HepG2 (cell line): ENCODE results near the gene CREBBP. TPM values are rescaled to one million over a fixed set of nuclear protein-coding genes. Genes with fewer than 3 reads are reported as not detected.

Experiments
- ATAC-seq: fragments of 200-7000 bp; cut with Tn5 transposase; 3 replicates; pipeline ENCODE4 v1.9.1; 2020; ENCODE audit warnings: mild to moderate bottlenecking, moderate library complexity
- BruUV-seq: library from RNA; stranded (reverse); fragments of 400-500 nt; replicated peaks from 2 replicates; lab custom pipeline; 2021; lab: Mats Ljungman, UMichigan
- CTCF ChIA-PET: fragments of 300-600 bp; formaldehyde crosslinking; extraction: SDS; loops from one replicate; lab custom pipeline; 2021; ENCODE audit warnings: low total read pairs, inconsistent platforms, low intra/inter-chr PET ratio; lab: Yijun Ruan, JAX
- POLR2A ChIA-PET: fragments of 350-600 bp; sonication (Branson Sonifier 250); formaldehyde crosslinking; loops from one replicate; lab custom pipeline; 2020; ENCODE audit warnings: antibody characterized with exemption, inconsistent platforms; lab: Yijun Ruan, JAX
- DNase-seq: peaks from one replicate; pipeline ENCODE4 v3.0.0-alpha.2; 2015; ENCODE audit warnings: low spot score
- FAIRE-seq: peaks from 3 replicates; lab custom pipeline; 2011; peaks lifted over from hg19 to GRCh38; lab: Jason Lieb, UNC
- H2AFZ ChIP-seq: one replicate; pipeline ENCODE4 v1.6.1; 2011; ENCODE audit warnings: low read length, inconsistent platforms
- H3K27ac ChIP-seq: fragments of 300-600 bp; 3 replicates; pipeline ENCODE4 v1.8.0; 2011; ENCODE audit warnings: mixed run types, mild to moderate bottlenecking, mixed read lengths, low read length, inconsistent platforms; ENCODE audit not compliant: insufficient read depth; ENCODE audit errors: extremely low read length
- H3K27me3 ChIP-seq, 2 experiments: fragments of 200-600 bp in 1 of 2; 2 replicates in 1 of 2; 3 replicates in 1 of 2; pipeline versions ENCODE4 v1.6.0 to v1.8.0; 2011; ENCODE audit warnings: low read length in 2 of 2, mild to moderate bottlenecking in 2 of 2, moderate library complexity in 2 of 2, inconsistent platforms in 1 of 2; ENCODE audit not compliant: insufficient read depth in 2 of 2, control insufficient read depth in 1 of 2
- H3K36me3 ChIP-seq, 2 experiments: fragments of 200-600 bp in 1 of 2; replicated peaks in 1 of 2; 2 replicates in 1 of 2; 3 replicates in 1 of 2; pipeline versions ENCODE4 v1.5.1 to v1.8.0; 2011; ENCODE audit warnings: low read length in 2 of 2, inconsistent platforms in 1 of 2; ENCODE audit not compliant: insufficient read depth in 2 of 2, control insufficient read depth in 1 of 2
- H3K4me1 ChIP-seq: 2 replicates; pipeline ENCODE4 v1.5.1; 2012; ENCODE audit warnings: low read length, inconsistent platforms; ENCODE audit not compliant: insufficient read depth
- H3K4me2 ChIP-seq: 2 replicates; pipeline ENCODE4 v1.6.0; 2011; ENCODE audit warnings: low read depth, low read length, inconsistent platforms
- H3K4me3 ChIP-seq, 3 experiments: fragments of 200-600 bp in 1 of 3; sonication (generic), shearing (Covaris generic) in 1 of 3; replicated peaks in 1 of 3; 2 replicates each; pipeline ENCODE4 v1.5.1; 2011 to 2016; ENCODE audit warnings: low read length in 3 of 3, inconsistent platforms in 2 of 3, low read depth in 2 of 3, mild to moderate bottlenecking in 2 of 3, control low read depth in 1 of 3, mixed read lengths in 1 of 3; ENCODE audit not compliant: insufficient read depth in 1 of 3
- H3K79me2 ChIP-seq: one replicate; pipeline ENCODE4 v1.6.1; 2011; ENCODE audit warnings: low read length, inconsistent platforms; ENCODE audit not compliant: insufficient read depth
- H3K9ac ChIP-seq: 2 replicates; pipeline ENCODE4 v1.6.0; 2011; ENCODE audit warnings: mild to moderate bottlenecking, low read depth, low read length, inconsistent platforms; ENCODE audit not compliant: insufficient read depth
- H3K9me3 ChIP-seq: 2 replicates; pipeline ENCODE4 v1.5.1; 2012; ENCODE audit warnings: mild to moderate bottlenecking, low read length
- H4K20me1 ChIP-seq: 2 replicates; pipeline ENCODE4 v1.6.0; 2011; ENCODE audit warnings: inconsistent platforms, mild to moderate bottlenecking, low read length, moderate library complexity; ENCODE audit not compliant: insufficient read depth
- AGO2 ChIP-seq: fragments of 200-400 bp; formaldehyde crosslinking; optimal IDR thresholded peaks from 2 replicates; pipeline ENCODE3; 2017; ENCODE audit warnings: mild to moderate bottlenecking, low read depth, low read length, moderate library complexity
- CHD4 ChIP-seq: fragments of 200-600 bp; sonication (generic); IDR thresholded peaks from 2 replicates; pipeline ENCODE4 v1.7.0; 2017; ENCODE audit warnings: mild to moderate bottlenecking, low read length, borderline replicate concordance
- FOXJ3 ChIP-seq: sonication (generic); formaldehyde crosslinking; IDR thresholded peaks from 2 replicates; pipeline ENCODE4 v1.4.0; 2020; ENCODE audit warnings: missing genetic modification reagents, mild to moderate bottlenecking, borderline replicate concordance
- JARID2 ChIP-seq: sonication (generic); formaldehyde crosslinking; IDR thresholded peaks from 2 replicates; pipeline ENCODE4 v1.8.1; 2023; ENCODE audit warnings: missing genetic modification reagents, inconsistent platforms; ENCODE audit not compliant: insufficient replicate concordance
- MAFK ChIP-seq, 2 experiments: IDR thresholded peaks in 1 of 2; conservative IDR thresholded peaks in 1 of 2; 2 replicates each; pipeline ENCODE4 v1.6.1; 2011; ENCODE audit warnings: improper control_type of control experiment in 2 of 2, low read length in 2 of 2
- RBM22 ChIP-seq: fragments of 200-400 bp; formaldehyde crosslinking; optimal IDR thresholded peaks from 2 replicates; pipeline ENCODE3; 2017; ENCODE audit warnings: mild to moderate bottlenecking, low read length, moderate library complexity
- SNAPC2 ChIP-seq: sonication (generic); formaldehyde crosslinking; IDR thresholded peaks from 2 replicates; pipeline ENCODE4 v1.8.1; 2022; ENCODE audit warnings: mild to moderate bottlenecking, missing genetic modification reagents
- ZNF205 ChIP-seq: IDR thresholded peaks from 2 replicates; pipeline ENCODE4 v1.6.1; 2018; ENCODE audit warnings: missing biosample characterization, missing genetic modification reagents
- ZNF253 ChIP-seq: sonication (generic); formaldehyde crosslinking; IDR thresholded peaks from 2 replicates; pipeline ENCODE4 v1.8.0; 2022; ENCODE audit warnings: mild to moderate bottlenecking, missing genetic modification reagents, borderline replicate concordance
- ZNF296 ChIP-seq: sonication (generic); formaldehyde crosslinking; conservative IDR thresholded peaks from 2 replicates; pipeline ENCODE4 v1.5.0; 2020; ENCODE audit warnings: mild to moderate bottlenecking, missing genetic modification reagents
- ZNF780A ChIP-seq: sonication (generic); formaldehyde crosslinking; IDR thresholded peaks from 2 replicates; pipeline ENCODE4 v1.8.0; 2022; ENCODE audit warnings: mild to moderate bottlenecking, missing genetic modification reagents, moderate library complexity
- WGBS: methylation state at CpG from one replicate; pipeline ENCODE4 v1.1.6; 2017; ENCODE audit warnings: low lambda C conversion rate; 5-methylcytosine and 5-hydroxymethylcytosine counted together
- in situ Hi-C: cut with HindIII; loops from 2 replicates; pipeline ENCODE4 v1.10.0; 2017; ENCODE audit warnings: low pct_unique_long_range_greater_than_20kb; ENCODE audit not compliant: extremely low pct_ligation_motif_present
- intact Hi-C: fragments of 100-400 bp; cut with micrococcal nuclease; formaldehyde crosslinking; loops from one replicate; pipeline ENCODE4 v1.10.0; 2022; ENCODE audit not compliant: unreplicated experiment
- polyA plus RNA-seq, 8 experiments: library from polyadenylated mRNA; depleted of rRNA in 3 of 8; stranded (reverse) in 7 of 8; unstranded in 1 of 8; fragments of >200 nt; fragmentation: Illumina TruSeq in 4 of 8; extraction: Trizol in 4 of 8; gene quantifications; 2 replicates each; pipeline versions ENCODE4 v1.2.1 to v1.2.3, GENCODE V29; 2011 to 2016; ENCODE audit warnings: low read depth in 4 of 8, missing spikeins in 1 of 8, mixed read lengths in 1 of 8; ENCODE audit not compliant: insufficient read depth in 1 of 8
- total RNA-seq, 5 experiments: library from RNA; depleted of rRNA; stranded (reverse); fragments of >200 nt; fragmentation: Illumina TruSeq; extraction: Trizol; gene quantifications; 2 replicates each; pipeline ENCODE4 v1.2.3, GENCODE V29; 2016; ENCODE audit warnings: low read depth in 1 of 5
- TF ChIP-seq, protein P1 (sequence below): sonication (generic); formaldehyde crosslinking; IDR thresholded peaks from 2 replicates; pipeline ENCODE4 v1.8.1; 2022; ENCODE audit warnings: mild to moderate bottlenecking, missing genetic modification reagents
- TF ChIP-seq, protein P2 (sequence below): sonication (generic); formaldehyde crosslinking; IDR thresholded peaks from 2 replicates; pipeline ENCODE4 v1.4.0; 2020; ENCODE audit warnings: missing genetic modification reagents
- TF ChIP-seq, protein P3 (sequence below): IDR thresholded peaks from 2 replicates; pipeline ENCODE4 v1.6.1; 2016

The CREBBP gene
- total and polyA plus RNA-seq, 2 of the 13 experiments (the other 11 are each of a cell fraction or from before 2014, with no cell fraction given): 5.3 to 10.4 TPM

DNA sequence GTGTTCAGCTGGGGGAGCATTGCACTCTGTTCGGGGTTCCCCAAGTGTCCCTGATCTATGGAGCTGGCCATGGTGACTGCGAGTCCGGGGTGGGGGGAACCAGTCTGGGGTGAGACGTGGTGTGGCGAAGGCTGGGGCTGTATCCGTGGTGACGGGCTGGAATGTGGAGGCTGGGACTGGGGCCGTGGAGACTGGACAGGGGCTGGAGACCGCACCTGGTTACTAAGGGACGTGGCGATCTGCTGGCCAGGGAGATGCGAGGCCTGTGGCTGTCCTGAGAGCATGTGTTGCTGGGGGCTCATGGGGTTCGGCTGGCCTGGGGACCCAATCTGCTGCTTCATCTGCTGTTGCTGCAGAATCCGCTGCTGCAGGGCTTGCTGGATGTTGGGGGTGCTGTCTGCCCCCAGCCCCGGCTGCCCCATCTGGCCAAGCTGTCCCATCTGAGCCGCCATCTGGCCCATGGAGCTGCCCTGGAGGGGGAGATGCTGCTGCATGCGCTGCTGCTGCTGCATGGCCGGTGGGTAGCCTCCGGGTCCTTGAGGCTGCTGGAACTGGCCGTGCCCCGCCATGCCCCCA, 152.6 kb downstream of the CREBBP start:
- DNase-seq (no peak), ATAC-seq (no peak), FAIRE-seq (no peak)
- no peak overlapping the region for H3K4me3 ChIP-seq
- H2AFZ ChIP-seq: no peak overlapping the region
- CTCF ChIA-PET: no interaction called here
- POLR2A ChIA-PET: no interaction called here
- H3K36me3 ChIP-seq: peaks cover 32 to 54% of the 10 kb centered on the region in 2 experiments; a peak in 4 of 5 replicates
- H4K20me1 ChIP-seq: no peaks in the 10 kb centered on the region
- in situ Hi-C loops: no loop called here
- BruUV-seq: no TSS peak
- intact Hi-C loops: no loop called here
- no peak overlapping the region for H3K4me2 ChIP-seq
- TF ChIP-seq FOXJ3 (CRISPR knock-in tag) (no peak), CHD4 (no peak)
- no peaks in the 10 kb centered on the region for H3K79me2 ChIP-seq
- no peaks in the 10 kb centered on the region for H3K9me3 ChIP-seq
- 97% methylated on average over 15 of the region's 21 CpGs for WGBS
- H3K4me1 ChIP-seq: 0 out of 2 replicates have a peak, but pooled peaks cover 3% of the 10 kb centered on the region
- no peak overlapping the region for H3K9ac ChIP-seq
- H3K27me3 ChIP-seq: no peaks in the 10 kb centered on the region
- H3K27ac ChIP-seq: no peak overlapping the region

DNA sequence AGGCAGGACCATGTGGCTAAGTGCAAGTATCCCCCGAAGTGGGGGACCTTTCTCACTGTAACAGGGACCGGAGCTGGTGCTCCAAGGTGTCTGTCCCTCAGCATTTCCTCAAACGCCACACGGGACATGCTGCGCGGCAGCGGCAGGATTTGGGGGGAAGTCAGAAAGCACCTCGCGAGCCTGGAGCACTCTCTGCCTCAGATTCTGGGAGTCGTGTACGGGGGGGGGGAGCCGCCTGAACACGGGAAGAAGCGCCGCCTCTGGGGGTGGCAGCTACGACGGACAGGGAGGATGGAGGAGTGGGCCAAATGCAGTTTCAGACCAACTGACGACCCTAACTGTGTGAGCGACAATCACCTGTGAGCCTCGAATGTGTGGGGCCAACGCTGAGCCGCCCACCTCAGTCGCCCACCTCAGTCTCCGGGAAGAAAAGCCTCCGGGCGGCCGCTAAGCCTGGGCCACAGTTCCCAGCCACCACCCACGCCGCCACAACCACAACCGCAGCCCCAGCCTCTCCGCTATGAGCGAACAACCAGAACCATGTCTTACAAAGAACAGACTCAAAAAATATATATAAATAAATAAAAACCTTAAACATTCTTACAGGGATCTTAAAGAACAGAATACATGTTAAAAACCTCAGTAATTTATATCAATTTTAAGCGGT, 154.4 kb downstream of the CREBBP start:
- CTCF ChIA-PET: interaction anchor here (0.7 kb wide), 1 partner anchor 17 kb away, joined by 3 read pairs; no protein-coding TSS in a partner anchor
- no peak for FAIRE-seq
- intact Hi-C loops (no loop called here), in situ Hi-C loops (no loop called here)
- 98% methylated on average over 24 of the region's 33 CpGs for WGBS
- POLR2A ChIA-PET: no interaction called here
- Histone ChIP-seq H3K9ac (no peak overlapping the region), H3K4me2 (no peak overlapping the region), H3K9me3 (no peaks in the 10 kb centered on the region), H4K20me1 (no peaks in the 10 kb centered on the region), H3K27me3 (no peaks in the 10 kb centered on the region), H3K4me3 (no peak overlapping the region), H3K79me2 (no peaks in the 10 kb centered on the region), H3K36me3 (peaks cover 24 to 38% of the 10 kb centered on the region in 2 experiments; a peak in 4 of 5 replicates), H2AFZ (no peak overlapping the region), H3K4me1 (no peaks in the 10 kb centered on the region), H3K27ac (no peak overlapping the region)
- BruUV-seq: no TSS peak
- DNase-seq: no peak
- TF ChIP-seq ZNF253 (CRISPR knock-in tag): no peak
- TF ChIP-seq RBM22: peak; percentile 21
- TF ChIP-seq ZNF205: no peak
- TF ChIP-seq CHD4: no peak
- no peak for TF ChIP-seq MAFK (conservative IDR thresholded peaks at IDR 0.05 in 1 of 2, IDR thresholded peaks at IDR 0.05 in 1 of 2; ENCODE audit: low read length in 2 of 2)
- TF ChIP-seq, protein P1, sequence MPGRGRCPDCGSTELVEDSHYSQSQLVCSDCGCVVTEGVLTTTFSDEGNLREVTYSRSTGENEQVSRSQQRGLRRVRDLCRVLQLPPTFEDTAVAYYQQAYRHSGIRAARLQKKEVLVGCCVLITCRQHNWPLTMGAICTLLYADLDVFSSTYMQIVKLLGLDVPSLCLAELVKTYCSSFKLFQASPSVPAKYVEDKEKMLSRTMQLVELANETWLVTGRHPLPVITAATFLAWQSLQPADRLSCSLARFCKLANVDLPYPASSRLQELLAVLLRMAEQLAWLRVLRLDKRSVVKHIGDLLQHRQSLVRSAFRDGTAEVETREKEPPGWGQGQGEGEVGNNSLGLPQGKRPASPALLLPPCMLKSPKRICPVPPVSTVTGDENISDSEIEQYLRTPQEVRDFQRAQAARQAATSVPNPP (CRISPR knock-in tag): no peak
- no peak for TF ChIP-seq SNAPC2 (CRISPR knock-in tag)
- TF ChIP-seq, protein P2, sequence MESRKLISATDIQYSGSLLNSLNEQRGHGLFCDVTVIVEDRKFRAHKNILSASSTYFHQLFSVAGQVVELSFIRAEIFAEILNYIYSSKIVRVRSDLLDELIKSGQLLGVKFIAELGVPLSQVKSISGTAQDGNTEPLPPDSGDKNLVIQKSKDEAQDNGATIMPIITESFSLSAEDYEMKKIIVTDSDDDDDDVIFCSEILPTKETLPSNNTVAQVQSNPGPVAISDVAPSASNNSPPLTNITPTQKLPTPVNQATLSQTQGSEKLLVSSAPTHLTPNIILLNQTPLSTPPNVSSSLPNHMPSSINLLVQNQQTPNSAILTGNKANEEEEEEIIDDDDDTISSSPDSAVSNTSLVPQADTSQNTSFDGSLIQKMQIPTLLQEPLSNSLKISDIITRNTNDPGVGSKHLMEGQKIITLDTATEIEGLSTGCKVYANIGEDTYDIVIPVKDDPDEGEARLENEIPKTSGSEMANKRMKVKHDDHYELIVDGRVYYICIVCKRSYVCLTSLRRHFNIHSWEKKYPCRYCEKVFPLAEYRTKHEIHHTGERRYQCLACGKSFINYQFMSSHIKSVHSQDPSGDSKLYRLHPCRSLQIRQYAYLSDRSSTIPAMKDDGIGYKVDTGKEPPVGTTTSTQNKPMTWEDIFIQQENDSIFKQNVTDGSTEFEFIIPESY (CRISPR knock-in tag): 0 out of 2 replicates have a peak, but pooled peaks have one; percentile 47
- no peak for TF ChIP-seq ZNF296 (CRISPR knock-in tag)
- TF ChIP-seq, protein P3, sequence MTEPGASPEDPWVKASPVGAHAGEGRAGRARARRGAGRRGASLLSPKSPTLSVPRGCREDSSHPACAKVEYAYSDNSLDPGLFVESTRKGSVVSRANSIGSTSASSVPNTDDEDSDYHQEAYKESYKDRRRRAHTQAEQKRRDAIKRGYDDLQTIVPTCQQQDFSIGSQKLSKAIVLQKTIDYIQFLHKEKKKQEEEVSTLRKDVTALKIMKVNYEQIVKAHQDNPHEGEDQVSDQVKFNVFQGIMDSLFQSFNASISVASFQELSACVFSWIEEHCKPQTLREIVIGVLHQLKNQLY (CRISPR knock-in tag): no peak
- no peak for TF ChIP-seq ZNF780A
- TF ChIP-seq JARID2 (CRISPR knock-in tag): no peak
- peak; percentile 88 for TF ChIP-seq AGO2
- ATAC-seq: no peak
